Thyroid gland (tissue), 4 donors: Measurements from ENCODE around the gene OR2V2. TPM values are rescaled to one million over a fixed set of nuclear protein-coding genes. Genes with fewer than 3 reads are reported as not detected.

Experiments
- DNase-seq, 2 donors: peaks; one replicate each; pipeline ENCODE4 v3.0.0-alpha.2; 2019
- H3K27ac ChIP-seq, 3 donors: fragments of 200-600 bp; sonication (generic); 1 replicate in 2 of 3; 2 replicates in 1 of 3; pipeline ENCODE4 v1.5.1; 2016 to 2019; ENCODE audit warnings: mild to moderate bottlenecking in 1 of 3, moderate library complexity in 1 of 3
- H3K27me3 ChIP-seq: fragments of 200-600 bp; sonication (generic); one replicate; pipeline ENCODE4 v1.5.1; 2019
- H3K36me3 ChIP-seq, 2 donors: fragments of 200-600 bp; sonication (generic); one replicate each; pipeline ENCODE4 v1.5.1; 2016 to 2019
- H3K4me1 ChIP-seq, 2 donors: fragments of 200-600 bp; sonication (generic); one replicate each; pipeline ENCODE4 v1.5.1; 2017 to 2019
- H3K4me3 ChIP-seq, 3 donors: fragments of 200-600 bp; sonication (generic); replicated peaks in 1 of 3; 1 replicate in 2 of 3; 2 replicates in 1 of 3; pipeline ENCODE4 v1.5.1; 2016; ENCODE audit warnings: mild to moderate bottlenecking in 1 of 3
- H3K9me3 ChIP-seq: fragments of 200-600 bp; sonication (generic); one replicate; pipeline ENCODE4 v1.5.1; 2017
- CTCF ChIP-seq, 6 experiments: fragments of 200-600 bp in 3 of 6; fragments of 450-650 bp in 3 of 6; sonication (generic) in 3 of 6; IDR thresholded peaks; one replicate each; pipeline ENCODE4 v1.5.1; 2016 to 2019; ENCODE audit warnings: antibody characterized with exemption in 6 of 6, mild to moderate bottlenecking in 2 of 6, inconsistent platforms in 1 of 6, moderate library complexity in 1 of 6
- POLR2A ChIP-seq, 2 donors: fragments of 450-650 bp; IDR thresholded peaks; one replicate each; pipeline ENCODE4 v1.6.1; 2017; ENCODE audit warnings: antibody characterized with exemption in 2 of 2, mild to moderate bottlenecking in 2 of 2, moderate library complexity in 1 of 2
- whole genome bisulfite sequencing, 2 donors: methylation state at CpG; one replicate each; pipeline ENCODE4 v1.1.5; 2017; 5-methylcytosine and 5-hydroxymethylcytosine counted together
- intact Hi-C: fragments of 100-400 bp; cut with DNase I; formaldehyde crosslinking; loops from one replicate; pipeline ENCODE4 v1.15.1; 2023
- total RNA-seq, 4 donors: library from RNA; depleted of rRNA; stranded (reverse); fragments of >200 nt; gene quantifications; one replicate each; pipeline ENCODE4 v1.2.3, GENCODE V29; 2016

Gene OR2V2
- total RNA-seq, 4 donors from 2014 or later: not detected

- Histone ChIP-seq H3K27ac (no peak overlapping the region), H3K9me3 (no peaks in the 10 kb centered on the region), H3K36me3 (no peaks in the 10 kb centered on the region), H3K4me1 (peaks cover 0 to 9% of the 10 kb centered on the region in 2 donors), H3K27me3 (peaks cover 4% of the 10 kb centered on the region), H3K4me3 (no peak overlapping the region)
- TF ChIP-seq CTCF (IDR thresholded peaks at IDR 0.05): no peak
- no peak for TF ChIP-seq POLR2A (IDR thresholded peaks at IDR 0.05)
- 37 to 40% methylated on average over 27 to 30 of the region's 33 CpGs for WGBS, 2 donors
- intact Hi-C loops: no loop called here
- DNase-seq: no peak
Measured at GRCh38 chr5:181114284-181114843, 33.0 kb upstream of the OR2V2 start.

- intact Hi-C loops: no loop called here
- Histone ChIP-seq H3K4me1 (peaks cover 0 to 9% of the 10 kb centered on the region in 2 donors), H3K27me3 (peaks cover 4% of the 10 kb centered on the region), H3K4me3 (no peak overlapping the region), H3K27ac (no peak overlapping the region), H3K9me3 (no peaks in the 10 kb centered on the region), H3K36me3 (no peaks in the 10 kb centered on the region)
- TF ChIP-seq POLR2A (IDR thresholded peaks at IDR 0.05): no peak
- TF ChIP-seq CTCF (IDR thresholded peaks at IDR 0.05): no peak
- WGBS, 2 donors: 3 to 8% methylated on average over 36 to 45 of the region's 47 CpGs
- DNase-seq: peak; percentile 68 to 77
Measured at GRCh38 chr5:181114844-181115778, 32.3 kb upstream of the OR2V2 start.

- intact Hi-C loops: no loop called here
- TF ChIP-seq CTCF (IDR thresholded peaks at IDR 0.05): no peak
- no peak for TF ChIP-seq POLR2A (IDR thresholded peaks at IDR 0.05)
- DNase-seq: no peak
- no peaks in the 10 kb centered on the region for H3K36me3 ChIP-seq
- WGBS, 2 donors: 81 to 89% methylated on average over 6 of the region's 6 CpGs
- H3K27ac ChIP-seq: no peak overlapping the region
- H3K9me3 ChIP-seq: no peaks in the 10 kb centered on the region
- H3K4me1 ChIP-seq: peaks cover 0 to 9% of the 10 kb centered on the region in 2 donors
- peaks cover 7% of the 10 kb centered on the region for H3K27me3 ChIP-seq
- H3K4me3 ChIP-seq: no peak overlapping the region
Measured at GRCh38 chr5:181118369-181118768, 29.0 kb upstream of the OR2V2 start.

- Histone ChIP-seq H3K4me1 (peaks cover 0 to 9% of the 10 kb centered on the region in 2 donors), H3K27me3 (peaks cover 7% of the 10 kb centered on the region), H3K27ac (no peak overlapping the region), H3K36me3 (no peaks in the 10 kb centered on the region), H3K4me3 (no peak overlapping the region), H3K9me3 (no peaks in the 10 kb centered on the region)
- no peak for TF ChIP-seq POLR2A (IDR thresholded peaks at IDR 0.05)
- TF ChIP-seq CTCF (IDR thresholded peaks at IDR 0.05): no peak
- WGBS, 2 donors: 90 to 95% methylated on average over 5 to 8 of the region's 8 CpGs
- no peak for DNase-seq
- intact Hi-C loops: no loop called here
Measured at GRCh38 chr5:181119105-181119504, 28.3 kb upstream of the OR2V2 start.

- Histone ChIP-seq H3K4me3 (no peak overlapping the region), H3K4me1 (peaks cover 0 to 3% of the 10 kb centered on the region in 2 donors), H3K9me3 (no peaks in the 10 kb centered on the region), H3K27me3 (peaks cover 7% of the 10 kb centered on the region), H3K36me3 (no peaks in the 10 kb centered on the region), H3K27ac (no peak overlapping the region)
- intact Hi-C loops: no loop called here
- WGBS, 2 donors: 87 to 93% methylated on average over 4 of the region's 4 CpGs
- DNase-seq: no peak
- TF ChIP-seq CTCF (IDR thresholded peaks at IDR 0.05) (no peak), POLR2A (IDR thresholded peaks at IDR 0.05) (no peak)
Measured at GRCh38 chr5:181120306-181120705, 27.1 kb upstream of the OR2V2 start.
